Keratinocyte (primary cell): ENCODE measurements around the gene PRKRA. TPM values are rescaled to one million over a fixed set of nuclear protein-coding genes. Genes with fewer than 3 reads are reported as not detected.

Experiments
- DNase-seq: peaks from one replicate; pipeline ENCODE4 v3.0.0-alpha.2; 2011; ENCODE audit warnings: low read depth, missing footprints, low spot score
- FAIRE-seq: peaks from 2 replicates; lab custom pipeline; 2011; peaks lifted over from hg19 to GRCh38; lab: Jason Lieb, UNC
- H2AFZ ChIP-seq: 2 replicates; pipeline ENCODE4 v1.6.0; 2012; ENCODE audit warnings: low read length, control low read depth, inconsistent platforms; ENCODE audit not compliant: control insufficient read depth
- H3K27ac ChIP-seq: 2 replicates; pipeline ENCODE4 v1.5.1; 2011; ENCODE audit warnings: low read length; ENCODE audit not compliant: control insufficient read depth, insufficient read depth
- H3K27me3 ChIP-seq: 3 replicates; pipeline ENCODE4 v1.6.0; 2011; ENCODE audit warnings: low read length; ENCODE audit not compliant: control insufficient read depth, insufficient read depth; ENCODE audit errors: extremely low read depth
- H3K36me3 ChIP-seq, 2 experiments: 2 replicates in 1 of 2; 3 replicates in 1 of 2; pipeline ENCODE4 v1.5.1; 2011; ENCODE audit warnings: low read length in 2 of 2, mild to moderate bottlenecking in 1 of 2; ENCODE audit not compliant: control insufficient read depth in 2 of 2, insufficient read depth in 2 of 2; ENCODE audit errors: extremely low read depth in 1 of 2
- H3K4me1 ChIP-seq: 3 replicates; pipeline ENCODE4 v1.5.1; 2011; ENCODE audit warnings: low read length; ENCODE audit not compliant: control insufficient read depth, insufficient read depth; ENCODE audit errors: extremely low read depth
- H3K4me2 ChIP-seq: 3 replicates; pipeline ENCODE4 v1.6.0; 2011; ENCODE audit warnings: low read depth, low read length; ENCODE audit not compliant: control insufficient read depth, insufficient read depth; ENCODE audit errors: extremely low read depth
- H3K4me3 ChIP-seq, 3 experiments: fragments of 200-600 bp in 1 of 3; sonication (generic) in 1 of 3; 2 replicates in 2 of 3; 3 replicates in 1 of 3; pipeline ENCODE4 v1.5.1; 2011 to 2016; ENCODE audit warnings: low read length in 3 of 3, mild to moderate bottlenecking in 3 of 3, control low read depth in 2 of 3, inconsistent platforms in 1 of 3, low read depth in 1 of 3, mixed read lengths in 1 of 3, mixed run types in 1 of 3, moderate library complexity in 1 of 3; ENCODE audit not compliant: control insufficient read depth in 2 of 3, insufficient read depth in 2 of 3; ENCODE audit errors: extremely low read depth in 1 of 3
- H3K79me2 ChIP-seq: 2 replicates; pipeline ENCODE4 v1.6.0; 2012; ENCODE audit warnings: low read length; ENCODE audit not compliant: control insufficient read depth, insufficient read depth
- H3K9ac ChIP-seq: 3 replicates; pipeline ENCODE4 v1.6.0; 2011; ENCODE audit warnings: low read length; ENCODE audit not compliant: control insufficient read depth, insufficient read depth; ENCODE audit errors: extremely low read depth
- H3K9me1 ChIP-seq: 3 replicates; pipeline ENCODE4 v1.6.0; 2011; ENCODE audit warnings: low read length; ENCODE audit not compliant: control insufficient read depth, insufficient read depth; ENCODE audit errors: extremely low read depth
- H3K9me3 ChIP-seq: 2 replicates; pipeline ENCODE4 v1.5.1; 2012; ENCODE audit warnings: low read depth, low read length; ENCODE audit not compliant: control insufficient read depth
- H4K20me1 ChIP-seq: 3 replicates; pipeline ENCODE4 v1.6.0; 2011; ENCODE audit warnings: low read length; ENCODE audit not compliant: control insufficient read depth, insufficient read depth; ENCODE audit errors: extremely low read depth
- CTCF ChIP-seq, 3 experiments: IDR thresholded peaks in 1 of 3; conservative IDR thresholded peaks in 1 of 3; optimal IDR thresholded peaks in 1 of 3; 2 replicates in 2 of 3; 3 replicates in 1 of 3; pipeline versions ENCODE3 to v1.5.1; 2011; ENCODE audit warnings: low read length in 3 of 3, mild to moderate bottlenecking in 3 of 3, moderate library complexity in 2 of 3, control low read depth in 1 of 3, inconsistent platforms in 1 of 3; ENCODE audit not compliant: insufficient read depth in 2 of 3; ENCODE audit errors: extremely low read depth in 1 of 3
- EZH2 ChIP-seq: IDR thresholded peaks from one replicate; pipeline ENCODE4 v1.6.1; 2012; ENCODE audit warnings: inconsistent platforms, mild to moderate bottlenecking, low read length, moderate library complexity
- dilution Hi-C: fragments of 300-500 bp; cut with MboI; formaldehyde crosslinking; loops from one replicate; pipeline ENCODE4 v1.7.0; 2020; ENCODE audit warnings: low sequenced_read_pairs; ENCODE audit not compliant: extremely low pct_ligation_motif_present
- polyA plus RNA-seq, 5 experiments: library from polyadenylated mRNA; depleted of rRNA in 3 of 5; stranded (reverse) in 3 of 5; stranded (forward) in 1 of 5; unstranded in 1 of 5; fragments of >200 nt; gene quantifications; 1 replicate in 1 of 5; 2 replicates in 3 of 5; 3 replicates in 1 of 5; pipeline versions ENCODE4 v1.2.1 to v1.2.3, GENCODE V29; 2011 to 2012; ENCODE audit warnings: missing spikeins in 2 of 5, low read depth in 1 of 5, low replicate concordance in 1 of 5

PRKRA gene
- polyA plus RNA-seq, 1 donor (not counting 4 experiments of a cell fraction or from before 2014, with no cell fraction given), result 38.4 TPM

- H3K9me1 ChIP-seq, result no peaks in the 10 kb centered on the region
- H3K4me1 ChIP-seq, result no peaks in the 10 kb centered on the region
- TF ChIP-seq EZH2, result no peak
- no peak for TF ChIP-seq CTCF (optimal IDR thresholded peaks at IDR 0.05 in 1 of 3, IDR thresholded peaks at IDR 0.05 in 1 of 3, conservative IDR thresholded peaks at IDR 0.05 in 1 of 3; ENCODE audit: extremely low read depth in 1 of 3, insufficient read depth in 2 of 3, low read length in 3 of 3)
- H3K27me3 ChIP-seq, result no peaks in the 10 kb centered on the region
- no peak overlapping the region for H2AFZ ChIP-seq
- H3K9ac ChIP-seq, result no peak overlapping the region
- H3K36me3 ChIP-seq, result peaks cover 10 to 18% of the 10 kb centered on the region in 2 experiments
- no peak for FAIRE-seq
- dilution Hi-C loops, result no loop called here
- no peaks in the 10 kb centered on the region for H3K9me3 ChIP-seq
- no peak overlapping the region for H3K4me2 ChIP-seq
- H4K20me1 ChIP-seq, result no peaks in the 10 kb centered on the region
- no peak overlapping the region for H3K27ac ChIP-seq
- H3K4me3 ChIP-seq, result no peak overlapping the region
- H3K79me2 ChIP-seq, result no peaks in the 10 kb centered on the region
- DNase-seq, result no peak
Observed at GRCh38 chr2:178498137-178498536, 47.2 kb upstream of the PRKRA start.

GRCh38 chr2:178496049-178496448 lies 45.1 kb upstream of the PRKRA start:
- Histone ChIP-seq H3K9me1 (no peaks in the 10 kb centered on the region), H3K27ac (no peak overlapping the region), H3K4me1 (no peaks in the 10 kb centered on the region), H3K9ac (no peak overlapping the region), H3K4me3 (no peak overlapping the region), H3K9me3 (no peaks in the 10 kb centered on the region), H3K4me2 (no peak overlapping the region), H2AFZ (no peak overlapping the region), H4K20me1 (no peaks in the 10 kb centered on the region), H3K36me3 (peaks cover 8 to 19% of the 10 kb centered on the region in 2 experiments), H3K27me3 (no peaks in the 10 kb centered on the region), H3K79me2 (no peaks in the 10 kb centered on the region)
- no peak for TF ChIP-seq CTCF (optimal IDR thresholded peaks at IDR 0.05 in 1 of 3, IDR thresholded peaks at IDR 0.05 in 1 of 3, conservative IDR thresholded peaks at IDR 0.05 in 1 of 3; ENCODE audit: extremely low read depth in 1 of 3, insufficient read depth in 2 of 3, low read length in 3 of 3)
- no peak for TF ChIP-seq EZH2
- dilution Hi-C loops, result no loop called here
- no peak for DNase-seq
- FAIRE-seq, result no peak
